Keratinocyte (primary cell): ENCODE measurements around the gene CST6. TPM values are rescaled to one million over a fixed set of nuclear protein-coding genes. Genes with fewer than 3 reads are reported as not detected.

ENCODE experiments used
- DNase-seq: peaks from one replicate; pipeline ENCODE4 v3.0.0-alpha.2; 2011; ENCODE audit warnings: low read depth, missing footprints, low spot score
- FAIRE-seq: peaks from 2 replicates; lab custom pipeline; 2011; peaks lifted over from hg19 to GRCh38; lab: Jason Lieb, UNC
- H2AFZ ChIP-seq: 2 replicates; pipeline ENCODE4 v1.6.0; 2012; ENCODE audit warnings: low read length, control low read depth, inconsistent platforms; ENCODE audit not compliant: control insufficient read depth
- H3K27ac ChIP-seq: 2 replicates; pipeline ENCODE4 v1.5.1; 2011; ENCODE audit warnings: low read length; ENCODE audit not compliant: control insufficient read depth, insufficient read depth
- H3K27me3 ChIP-seq: 3 replicates; pipeline ENCODE4 v1.6.0; 2011; ENCODE audit warnings: low read length; ENCODE audit not compliant: control insufficient read depth, insufficient read depth; ENCODE audit errors: extremely low read depth
- H3K36me3 ChIP-seq, 2 experiments: 2 replicates in 1 of 2; 3 replicates in 1 of 2; pipeline ENCODE4 v1.5.1; 2011; ENCODE audit warnings: low read length in 2 of 2, mild to moderate bottlenecking in 1 of 2; ENCODE audit not compliant: control insufficient read depth in 2 of 2, insufficient read depth in 2 of 2; ENCODE audit errors: extremely low read depth in 1 of 2
- H3K4me1 ChIP-seq: 3 replicates; pipeline ENCODE4 v1.5.1; 2011; ENCODE audit warnings: low read length; ENCODE audit not compliant: control insufficient read depth, insufficient read depth; ENCODE audit errors: extremely low read depth
- H3K4me2 ChIP-seq: 3 replicates; pipeline ENCODE4 v1.6.0; 2011; ENCODE audit warnings: low read depth, low read length; ENCODE audit not compliant: control insufficient read depth, insufficient read depth; ENCODE audit errors: extremely low read depth
- H3K4me3 ChIP-seq, 3 experiments: fragments of 200-600 bp in 1 of 3; sonication (generic) in 1 of 3; 2 replicates in 2 of 3; 3 replicates in 1 of 3; pipeline ENCODE4 v1.5.1; 2011 to 2016; ENCODE audit warnings: low read length in 3 of 3, mild to moderate bottlenecking in 3 of 3, control low read depth in 2 of 3, inconsistent platforms in 1 of 3, low read depth in 1 of 3, mixed read lengths in 1 of 3, mixed run types in 1 of 3, moderate library complexity in 1 of 3; ENCODE audit not compliant: control insufficient read depth in 2 of 3, insufficient read depth in 2 of 3; ENCODE audit errors: extremely low read depth in 1 of 3
- H3K79me2 ChIP-seq: 2 replicates; pipeline ENCODE4 v1.6.0; 2012; ENCODE audit warnings: low read length; ENCODE audit not compliant: control insufficient read depth, insufficient read depth
- H3K9ac ChIP-seq: 3 replicates; pipeline ENCODE4 v1.6.0; 2011; ENCODE audit warnings: low read length; ENCODE audit not compliant: control insufficient read depth, insufficient read depth; ENCODE audit errors: extremely low read depth
- H3K9me1 ChIP-seq: 3 replicates; pipeline ENCODE4 v1.6.0; 2011; ENCODE audit warnings: low read length; ENCODE audit not compliant: control insufficient read depth, insufficient read depth; ENCODE audit errors: extremely low read depth
- H3K9me3 ChIP-seq: 2 replicates; pipeline ENCODE4 v1.5.1; 2012; ENCODE audit warnings: low read depth, low read length; ENCODE audit not compliant: control insufficient read depth
- H4K20me1 ChIP-seq: 3 replicates; pipeline ENCODE4 v1.6.0; 2011; ENCODE audit warnings: low read length; ENCODE audit not compliant: control insufficient read depth, insufficient read depth; ENCODE audit errors: extremely low read depth
- EZH2 ChIP-seq: IDR thresholded peaks from one replicate; pipeline ENCODE4 v1.6.1; 2012; ENCODE audit warnings: inconsistent platforms, mild to moderate bottlenecking, low read length, moderate library complexity
- dilution Hi-C: fragments of 300-500 bp; cut with MboI; formaldehyde crosslinking; loops from one replicate; pipeline ENCODE4 v1.7.0; 2020; ENCODE audit warnings: low sequenced_read_pairs; ENCODE audit not compliant: extremely low pct_ligation_motif_present
- polyA plus RNA-seq, 5 experiments: library from polyadenylated mRNA; depleted of rRNA in 3 of 5; stranded (reverse) in 3 of 5; stranded (forward) in 1 of 5; unstranded in 1 of 5; fragments of >200 nt; gene quantifications; 1 replicate in 1 of 5; 2 replicates in 3 of 5; 3 replicates in 1 of 5; pipeline versions ENCODE4 v1.2.1 to v1.2.3, GENCODE V29; 2011 to 2012; ENCODE audit warnings: missing spikeins in 2 of 5, low read depth in 1 of 5, low replicate concordance in 1 of 5
- TF ChIP-seq, protein P1 (sequence below), 3 experiments: IDR thresholded peaks in 1 of 3; conservative IDR thresholded peaks in 1 of 3; optimal IDR thresholded peaks in 1 of 3; 2 replicates in 2 of 3; 3 replicates in 1 of 3; pipeline versions ENCODE3 to v1.5.1; 2011; ENCODE audit warnings: low read length in 3 of 3, mild to moderate bottlenecking in 3 of 3, moderate library complexity in 2 of 3, control low read depth in 1 of 3, inconsistent platforms in 1 of 3; ENCODE audit not compliant: insufficient read depth in 2 of 3; ENCODE audit errors: extremely low read depth in 1 of 3

The CST6 gene
- polyA plus RNA-seq, 1 donor (not counting 4 experiments of a cell fraction or from before 2014, with no cell fraction given) = 1.4 TPM

DNA sequence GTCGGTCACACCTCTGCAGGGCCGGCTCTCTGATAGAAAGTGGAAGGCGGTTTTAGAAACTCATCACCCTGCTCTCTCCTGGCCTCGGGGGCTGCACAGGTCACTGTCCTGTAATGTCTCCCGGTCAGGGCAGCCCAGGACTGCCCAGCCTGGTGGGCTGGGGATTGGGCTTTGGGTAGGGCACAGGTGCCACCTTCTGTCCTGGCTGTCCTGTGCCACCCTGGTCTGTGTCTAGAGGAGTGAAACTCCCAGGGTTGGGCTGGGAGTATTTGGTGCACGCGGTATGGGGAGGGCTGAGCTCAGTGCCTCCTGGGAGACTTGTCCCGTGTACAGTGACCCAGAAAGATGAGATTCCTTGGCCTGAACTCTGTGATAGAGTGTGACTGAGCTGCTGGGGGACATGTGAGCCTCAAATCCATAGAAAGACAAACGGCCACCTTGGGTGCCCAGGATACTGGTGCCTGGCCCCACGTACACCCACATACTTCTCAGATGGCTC lies 32.5 kb upstream of the CST6 start:
- Histone ChIP-seq H3K36me3 (peaks cover 21 to 27% of the 10 kb centered on the region in 2 experiments), H3K4me3 (no peak overlapping the region), H3K9ac (no peak overlapping the region), H3K4me1 (no peaks in the 10 kb centered on the region), H3K27ac (no peak overlapping the region), H3K79me2 (no peaks in the 10 kb centered on the region), H3K9me1 (no peaks in the 10 kb centered on the region), H4K20me1 (no peaks in the 10 kb centered on the region), H2AFZ (no peak overlapping the region), H3K27me3 (no peaks in the 10 kb centered on the region), H3K9me3 (no peaks in the 10 kb centered on the region), H3K4me2 (no peak overlapping the region)
- no peak for TF ChIP-seq EZH2
- TF ChIP-seq, protein P1, sequence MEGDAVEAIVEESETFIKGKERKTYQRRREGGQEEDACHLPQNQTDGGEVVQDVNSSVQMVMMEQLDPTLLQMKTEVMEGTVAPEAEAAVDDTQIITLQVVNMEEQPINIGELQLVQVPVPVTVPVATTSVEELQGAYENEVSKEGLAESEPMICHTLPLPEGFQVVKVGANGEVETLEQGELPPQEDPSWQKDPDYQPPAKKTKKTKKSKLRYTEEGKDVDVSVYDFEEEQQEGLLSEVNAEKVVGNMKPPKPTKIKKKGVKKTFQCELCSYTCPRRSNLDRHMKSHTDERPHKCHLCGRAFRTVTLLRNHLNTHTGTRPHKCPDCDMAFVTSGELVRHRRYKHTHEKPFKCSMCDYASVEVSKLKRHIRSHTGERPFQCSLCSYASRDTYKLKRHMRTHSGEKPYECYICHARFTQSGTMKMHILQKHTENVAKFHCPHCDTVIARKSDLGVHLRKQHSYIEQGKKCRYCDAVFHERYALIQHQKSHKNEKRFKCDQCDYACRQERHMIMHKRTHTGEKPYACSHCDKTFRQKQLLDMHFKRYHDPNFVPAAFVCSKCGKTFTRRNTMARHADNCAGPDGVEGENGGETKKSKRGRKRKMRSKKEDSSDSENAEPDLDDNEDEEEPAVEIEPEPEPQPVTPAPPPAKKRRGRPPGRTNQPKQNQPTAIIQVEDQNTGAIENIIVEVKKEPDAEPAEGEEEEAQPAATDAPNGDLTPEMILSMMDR (optimal IDR thresholded peaks at IDR 0.05 in 1 of 3, IDR thresholded peaks at IDR 0.05 in 1 of 3, conservative IDR thresholded peaks at IDR 0.05 in 1 of 3; ENCODE audit: extremely low read depth in 1 of 3, insufficient read depth in 2 of 3, low read length in 3 of 3) = no peak
- DNase-seq (no peak), FAIRE-seq (no peak)
- dilution Hi-C loops = no loop called here

DNA sequence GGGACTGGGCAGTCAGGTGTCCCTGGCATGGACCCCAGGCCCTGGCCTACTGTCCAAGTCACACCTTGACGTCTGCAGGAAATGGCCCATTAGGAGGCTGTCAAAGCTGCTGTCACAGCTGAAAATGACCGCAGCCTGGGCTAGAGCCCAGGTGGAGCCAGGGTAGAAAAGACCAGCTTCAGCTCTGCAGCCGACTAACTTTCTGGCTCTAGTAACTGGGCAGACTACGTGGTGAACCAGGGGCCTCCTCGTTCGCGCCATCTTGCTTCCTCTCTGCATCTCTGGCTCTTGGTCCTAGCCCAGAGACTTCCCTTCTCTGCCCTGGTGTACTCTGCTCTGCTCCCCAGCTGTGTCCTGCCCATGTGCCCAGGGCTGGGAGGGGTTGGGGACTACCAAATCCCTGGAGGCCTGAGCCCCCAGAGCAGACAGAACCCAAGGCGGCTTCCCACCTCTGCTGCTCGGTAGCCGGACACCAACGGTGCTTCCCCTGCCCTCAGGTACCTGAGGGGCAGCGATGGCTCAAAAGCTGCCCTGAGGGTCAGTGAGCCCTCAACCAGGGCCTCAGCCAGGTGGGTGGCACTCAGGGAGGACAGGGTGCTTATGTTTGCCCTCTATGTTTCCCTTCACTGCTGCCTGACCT lies 30.6 kb upstream of the CST6 start:
- no peak overlapping the region for H2AFZ ChIP-seq
- TF ChIP-seq, protein P1 (optimal IDR thresholded peaks at IDR 0.05 in 1 of 3, IDR thresholded peaks at IDR 0.05 in 1 of 3, conservative IDR thresholded peaks at IDR 0.05 in 1 of 3; ENCODE audit: extremely low read depth in 1 of 3, insufficient read depth in 2 of 3, low read length in 3 of 3) = no peak
- no peak for TF ChIP-seq EZH2
- H3K27me3 ChIP-seq = no peaks in the 10 kb centered on the region
- no peak overlapping the region for H3K4me2 ChIP-seq
- no peaks in the 10 kb centered on the region for H4K20me1 ChIP-seq
- H3K4me3 ChIP-seq = no peak overlapping the region
- H3K27ac ChIP-seq = no peak overlapping the region
- DNase-seq = no peak
- no peak overlapping the region for H3K9ac ChIP-seq
- H3K79me2 ChIP-seq = no peaks in the 10 kb centered on the region
- dilution Hi-C loops = no loop called here
- no peaks in the 10 kb centered on the region for H3K9me3 ChIP-seq
- no peak for FAIRE-seq
- peaks cover 18 to 19% of the 10 kb centered on the region in 2 experiments for H3K36me3 ChIP-seq
- H3K9me1 ChIP-seq = no peaks in the 10 kb centered on the region
- no peaks in the 10 kb centered on the region for H3K4me1 ChIP-seq
